Caco-2 (cell line): Measurements from ENCODE around the gene MED12L. TPM values are rescaled to one million over a fixed set of nuclear protein-coding genes. Genes with fewer than 3 reads are reported as not detected.

Source experiments
- BruUV-seq: library from RNA; stranded (reverse); fragments of 400-500 nt; replicated peaks from 2 replicates; lab custom pipeline; 2021; lab: Mats Ljungman, UMichigan
- CTCF ChIA-PET: fragments of 300-600 bp; sonication (Branson Sonifier 250); formaldehyde crosslinking; loops from one replicate; lab custom pipeline; 2022; ENCODE audit warnings: antibody characterized with exemption; lab: Charles Lee
- POLR2A ChIA-PET: fragments of 300-600 bp; sonication (Branson Sonifier 250); formaldehyde crosslinking; loops from one replicate; lab custom pipeline; 2022; ENCODE audit warnings: antibody characterized with exemption; lab: Charles Lee
- DNase-seq, 2 experiments: peaks; one replicate each; pipeline versions ENCODE4 v3.0.0 to v3.0.0-alpha.2; 2020 to 2022
- H3K27me3 ChIP-seq: replicated peaks from 2 replicates; pipeline ENCODE4 v1.6.0; 2011; ENCODE audit warnings: low read length; ENCODE audit not compliant: control insufficient read depth, insufficient read depth
- H3K36me3 ChIP-seq: 2 replicates; pipeline ENCODE4 v1.5.1; 2011; ENCODE audit warnings: low read length; ENCODE audit not compliant: control insufficient read depth, insufficient read depth
- H3K4me1 ChIP-seq: fragments of 250-450 bp; sonication (Bioruptor Pico); 2 replicates; pipeline ENCODE4 v1.5.1; 2020; ENCODE audit warnings: mild to moderate bottlenecking
- H3K4me3 ChIP-seq: 2 replicates; pipeline ENCODE4 v1.5.1; 2011; ENCODE audit warnings: low read depth, mild to moderate bottlenecking, control low read depth, low read length
- H3K9me3 ChIP-seq: fragments of 250-450 bp; sonication (Bioruptor Pico); 2 replicates; pipeline ENCODE4 v1.5.1; 2020; ENCODE audit warnings: mild to moderate bottlenecking, moderate library complexity
- H3K27ac Mint-ChIP-seq: one replicate; pipeline ENCODE4 v1.8.0; 2022; ENCODE audit warnings: mixed read lengths; ENCODE audit not compliant: unreplicated experiment
- H3K27me3 Mint-ChIP-seq: one replicate; pipeline ENCODE4 v1.8.0; 2022; ENCODE audit warnings: mixed read lengths; ENCODE audit not compliant: insufficient read depth, unreplicated experiment
- H3K36me3 Mint-ChIP-seq: one replicate; pipeline ENCODE4 v1.8.0; 2022; ENCODE audit warnings: mild to moderate bottlenecking, mixed read lengths; ENCODE audit not compliant: insufficient read depth, unreplicated experiment
- H3K4me1 Mint-ChIP-seq: one replicate; pipeline ENCODE4 v1.8.0; 2022; ENCODE audit warnings: low read depth, mixed read lengths; ENCODE audit not compliant: unreplicated experiment
- H3K4me3 Mint-ChIP-seq: one replicate; pipeline ENCODE4 v1.8.0; 2022; ENCODE audit warnings: mild to moderate bottlenecking, moderate library complexity, mixed read lengths; ENCODE audit not compliant: unreplicated experiment
- H3K9me3 Mint-ChIP-seq: one replicate; pipeline ENCODE4 v1.8.0; 2022; ENCODE audit warnings: mixed read lengths; ENCODE audit not compliant: unreplicated experiment
- intact Hi-C: fragments of 100-400 bp; cut with micrococcal nuclease; formaldehyde crosslinking; loops from one replicate; pipeline ENCODE4 v1.10.0; 2022; ENCODE audit not compliant: unreplicated experiment
- total RNA-seq: library from RNA; stranded (reverse); gene quantifications from 2 replicates; pipeline ENCODE4 v1.2.3, GENCODE V29; 2022
- TF ChIP-seq, protein P1 (sequence below), 2 experiments: fragments of 200-600 bp in 1 of 2; IDR thresholded peaks; 1 replicate in 1 of 2; 2 replicates in 1 of 2; pipeline versions ENCODE4 v1.5.1 to v1.8.0; 2011 to 2022; ENCODE audit warnings: antibody characterized with exemption in 1 of 2, control low read depth in 1 of 2, inconsistent platforms in 1 of 2, low read depth in 1 of 2, low read length in 1 of 2, mild to moderate bottlenecking in 1 of 2, moderate library complexity in 1 of 2; ENCODE audit not compliant: insufficient read depth in 1 of 2, severe bottlenecking in 1 of 2, unreplicated experiment in 1 of 2

Gene MED12L
- total RNA-seq, 1 experiment from 2014 or later, result 21.5 TPM

DNA sequence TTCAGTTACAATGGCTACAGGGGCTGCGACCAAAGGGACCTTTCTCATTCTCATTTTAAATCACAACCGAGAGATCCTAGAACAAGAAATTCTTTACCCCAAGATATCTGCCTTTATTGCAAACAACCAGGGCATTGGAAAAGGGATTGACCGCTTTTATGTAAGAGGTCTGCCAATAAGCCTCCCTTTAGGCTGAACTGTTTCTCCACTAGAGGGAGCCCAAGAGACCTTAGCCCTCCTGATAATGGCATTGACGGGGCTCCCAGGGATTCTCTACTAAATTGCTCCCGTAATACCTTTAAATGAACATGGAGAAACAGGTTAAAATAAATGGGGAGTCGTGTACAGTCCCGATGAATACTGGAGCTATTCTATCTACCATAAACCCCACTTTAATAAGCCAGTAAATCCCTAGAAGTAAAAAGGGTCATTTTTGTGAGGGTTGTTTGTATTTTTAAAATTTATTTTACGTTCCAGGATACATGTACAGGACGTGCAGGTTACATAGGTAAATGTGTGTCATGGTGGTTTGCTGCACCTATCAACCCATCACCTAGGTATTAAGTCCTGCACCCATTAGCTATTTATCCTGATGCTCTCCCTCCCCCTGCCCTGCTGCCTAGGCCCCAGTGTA is 382.9 kb downstream of the MED12L start:
- TF ChIP-seq, protein P1, sequence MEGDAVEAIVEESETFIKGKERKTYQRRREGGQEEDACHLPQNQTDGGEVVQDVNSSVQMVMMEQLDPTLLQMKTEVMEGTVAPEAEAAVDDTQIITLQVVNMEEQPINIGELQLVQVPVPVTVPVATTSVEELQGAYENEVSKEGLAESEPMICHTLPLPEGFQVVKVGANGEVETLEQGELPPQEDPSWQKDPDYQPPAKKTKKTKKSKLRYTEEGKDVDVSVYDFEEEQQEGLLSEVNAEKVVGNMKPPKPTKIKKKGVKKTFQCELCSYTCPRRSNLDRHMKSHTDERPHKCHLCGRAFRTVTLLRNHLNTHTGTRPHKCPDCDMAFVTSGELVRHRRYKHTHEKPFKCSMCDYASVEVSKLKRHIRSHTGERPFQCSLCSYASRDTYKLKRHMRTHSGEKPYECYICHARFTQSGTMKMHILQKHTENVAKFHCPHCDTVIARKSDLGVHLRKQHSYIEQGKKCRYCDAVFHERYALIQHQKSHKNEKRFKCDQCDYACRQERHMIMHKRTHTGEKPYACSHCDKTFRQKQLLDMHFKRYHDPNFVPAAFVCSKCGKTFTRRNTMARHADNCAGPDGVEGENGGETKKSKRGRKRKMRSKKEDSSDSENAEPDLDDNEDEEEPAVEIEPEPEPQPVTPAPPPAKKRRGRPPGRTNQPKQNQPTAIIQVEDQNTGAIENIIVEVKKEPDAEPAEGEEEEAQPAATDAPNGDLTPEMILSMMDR (IDR thresholded peaks at IDR 0.05; ENCODE audit: insufficient read depth in 1 of 2, low read depth in 1 of 2, low read length in 1 of 2, severe bottlenecking in 1 of 2, unreplicated experiment in 1 of 2), result peak; percentile 77 to 90
- H3K4me1 Mint-ChIP-seq, result no peaks in the 10 kb centered on the region
- ChIA-PET POLR2A (no interaction called here), CTCF (interaction anchor here (1.0 to 1.2 kb wide), 2 partner anchors 369 to 370 kb away, joined by 6 to 8 read pairs; no protein-coding TSS in a partner anchor)
- no peaks in the 10 kb centered on the region for H3K36me3 Mint-ChIP-seq
- Histone ChIP-seq H3K9me3 (no peaks in the 10 kb centered on the region; the same call in 1 of the 2 replicates), H3K4me3 (no peak overlapping the region), H3K4me1 (no peaks in the 10 kb centered on the region), H3K36me3 (no peaks in the 10 kb centered on the region), H3K27me3 (no peaks in the 10 kb centered on the region)
- H3K27ac Mint-ChIP-seq, result no peak overlapping the region
- H3K27me3 Mint-ChIP-seq, result no peaks in the 10 kb centered on the region
- intact Hi-C loops, result loop anchor here (1.0 to 5.0 kb wide), 5 partner anchors 29 to 371 kb away; no protein-coding TSS in a partner anchor
- H3K4me3 Mint-ChIP-seq, result no peak overlapping the region
- DNase-seq, result peak; percentile 54 to 78
- peaks cover 12% of the 10 kb centered on the region for H3K9me3 Mint-ChIP-seq
- BruUV-seq, result no TSS peak

DNA sequence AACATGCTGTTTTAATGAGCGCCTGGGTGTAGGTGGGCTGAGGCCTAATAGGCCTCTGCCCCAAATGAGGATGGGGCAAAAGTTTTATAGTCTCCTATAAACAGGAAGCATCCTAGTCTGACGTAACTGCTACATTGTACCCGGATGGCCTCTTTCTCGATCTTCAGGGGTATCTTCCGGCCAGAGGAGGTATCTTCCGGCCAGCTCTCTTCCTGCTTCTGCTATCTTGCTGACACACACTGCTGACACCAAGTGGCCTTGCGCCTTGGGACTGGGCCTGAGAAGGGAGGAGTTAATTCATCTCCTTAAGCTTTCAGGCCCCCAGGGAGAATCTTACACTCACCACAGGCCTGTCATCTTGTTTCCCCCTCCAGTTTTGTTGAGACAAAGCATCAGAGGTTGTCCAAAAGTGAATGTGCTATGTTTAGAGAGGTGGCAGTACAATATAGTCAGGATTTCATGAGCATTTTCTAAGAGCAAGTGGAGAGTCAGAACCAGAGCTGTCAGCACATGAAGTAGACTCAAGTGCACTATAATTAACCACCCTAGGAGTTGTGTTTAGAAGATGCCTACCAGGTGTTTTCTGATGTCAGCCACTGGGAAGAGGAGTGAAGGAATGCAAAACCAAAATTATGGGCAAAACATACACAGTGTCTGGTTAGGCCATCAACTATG is 391.0 kb downstream of the MED12L start:
- no peaks in the 10 kb centered on the region for H3K27me3 Mint-ChIP-seq
- Histone ChIP-seq H3K4me3 (no peak overlapping the region), H3K36me3 (no peaks in the 10 kb centered on the region), H3K9me3 (no peaks in the 10 kb centered on the region), H3K4me1 (0 out of 2 replicates have a peak, but pooled peaks cover 5% of the 10 kb centered on the region), H3K27me3 (no peaks in the 10 kb centered on the region)
- no peak overlapping the region for H3K27ac Mint-ChIP-seq
- ChIA-PET CTCF (no interaction called here), POLR2A (no interaction called here)
- intact Hi-C loops, result no loop called here
- no peaks in the 10 kb centered on the region for H3K36me3 Mint-ChIP-seq
- TF ChIP-seq, protein P1 (IDR thresholded peaks at IDR 0.05; ENCODE audit: insufficient read depth in 1 of 2, low read depth in 1 of 2, low read length in 1 of 2, severe bottlenecking in 1 of 2, unreplicated experiment in 1 of 2), result no peak
- peaks cover under 1% of the 10 kb centered on the region for H3K9me3 Mint-ChIP-seq
- BruUV-seq, result no TSS peak
- no peaks in the 10 kb centered on the region for H3K4me1 Mint-ChIP-seq
- no peak for DNase-seq
- no peak overlapping the region for H3K4me3 Mint-ChIP-seq

DNA sequence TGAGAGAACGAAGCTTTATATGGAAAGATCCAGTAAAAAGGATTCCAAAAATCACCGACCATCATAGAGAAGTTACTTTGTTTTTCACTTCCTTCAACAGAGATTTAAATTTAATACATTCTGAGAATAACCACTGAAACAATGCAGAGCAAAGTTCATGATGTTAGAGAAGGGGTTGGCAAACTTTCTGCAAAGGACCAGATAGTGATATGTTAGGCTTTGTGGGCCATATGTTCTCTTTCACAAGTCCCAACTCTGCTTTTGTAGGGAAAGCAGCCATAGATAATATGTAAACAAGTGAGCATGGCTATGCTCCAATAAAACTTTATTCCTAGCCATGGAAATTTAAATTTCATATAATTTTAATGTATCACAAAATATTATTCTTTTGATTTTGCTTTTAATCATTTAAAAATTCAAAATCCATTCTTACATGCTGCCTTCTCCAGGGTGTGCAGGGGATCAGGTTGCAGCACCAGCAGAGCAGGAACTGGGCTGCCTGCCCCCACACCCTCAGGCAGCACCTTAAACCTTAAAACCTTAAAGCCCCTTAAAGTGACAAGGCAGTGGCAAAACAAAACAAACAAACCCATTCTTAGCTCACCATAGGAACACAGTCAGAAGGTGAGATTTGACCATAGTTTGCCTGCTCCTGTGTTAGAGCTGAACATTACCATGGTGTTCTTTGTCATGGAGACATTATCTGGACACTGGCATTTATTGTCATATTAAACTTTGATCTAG is 392.3 kb downstream of the MED12L start:
- H3K27ac Mint-ChIP-seq, result no peak overlapping the region
- no peaks in the 10 kb centered on the region for H3K36me3 Mint-ChIP-seq
- no peaks in the 10 kb centered on the region for H3K4me1 Mint-ChIP-seq
- H3K9me3 ChIP-seq, result peaks cover 3% of the 10 kb centered on the region; the same call in 1 of the 2 replicates
- no TSS peak for BruUV-seq
- POLR2A ChIA-PET, result no interaction called here
- intact Hi-C loops, result no loop called here
- no peaks in the 10 kb centered on the region for H3K27me3 Mint-ChIP-seq
- 0 out of 2 replicates have a peak, but pooled peaks cover 5% of the 10 kb centered on the region for H3K4me1 ChIP-seq
- CTCF ChIA-PET, result no interaction called here
- H3K27me3 ChIP-seq, result no peaks in the 10 kb centered on the region
- TF ChIP-seq, protein P1 (IDR thresholded peaks at IDR 0.05; ENCODE audit: insufficient read depth in 1 of 2, low read depth in 1 of 2, low read length in 1 of 2, severe bottlenecking in 1 of 2, unreplicated experiment in 1 of 2), result no peak
- no peaks in the 10 kb centered on the region for H3K9me3 Mint-ChIP-seq
- no peak for DNase-seq
- H3K36me3 ChIP-seq, result no peaks in the 10 kb centered on the region
- no peak overlapping the region for H3K4me3 Mint-ChIP-seq
- no peak overlapping the region for H3K4me3 ChIP-seq
